Endothelial cell of umbilical vein (primary cell): Measurements from ENCODE around the gene JAGN1. TPM values are rescaled to one million over a fixed set of nuclear protein-coding genes. Genes with fewer than 3 reads are reported as not detected.
A peak's percentile ranks its signal among the peaks of the same experiment; 100 is the strongest.

Experiments used
- BruUV-seq: library from RNA; stranded (reverse); fragments of 400-500 nt; replicated peaks from 2 replicates; lab custom pipeline; 2021; lab: Mats Ljungman, UMichigan
- CTCF ChIA-PET: fragments of 300-600, 350-600 bp; sonication (Branson Sonifier 250); formaldehyde crosslinking; loops from one replicate; lab custom pipeline; 2021; ENCODE audit warnings: antibody characterized with exemption, inconsistent platforms; lab: Charles Lee
- POLR2A ChIA-PET: fragments of 300-600, 350-600 bp; sonication (Branson Sonifier 250); formaldehyde crosslinking; loops from one replicate; lab custom pipeline; 2021; ENCODE audit warnings: antibody characterized with exemption, inconsistent platforms; lab: Charles Lee
- DNase-seq: peaks from one replicate; pipeline ENCODE4 v3.0.0-alpha.2; 2011; ENCODE audit warnings: low read depth, low spot score
- FAIRE-seq: peaks from 2 replicates; lab custom pipeline; 2011; peaks lifted over from hg19 to GRCh38; lab: Jason Lieb, UNC
- H2AFZ ChIP-seq: 2 replicates; pipeline ENCODE4 v1.6.0; 2012; ENCODE audit warnings: low read depth, low read length, control low read depth, inconsistent platforms
- H3K27ac ChIP-seq: 2 replicates; pipeline ENCODE4 v1.5.1; 2011; ENCODE audit warnings: low read depth, mild to moderate bottlenecking, control low read depth, low read length, moderate library complexity; ENCODE audit not compliant: insufficient read depth
- H3K27me3 ChIP-seq, 2 experiments: 2 replicates each; pipeline versions ENCODE4 v1.6.0 to v1.6.1; 2011; ENCODE audit warnings: low read length in 2 of 2, mixed read lengths in 1 of 2; ENCODE audit not compliant: control insufficient read depth in 2 of 2, insufficient read depth in 2 of 2
- H3K36me3 ChIP-seq, 2 experiments: 2 replicates in 1 of 2; 3 replicates in 1 of 2; pipeline ENCODE4 v1.5.1; 2011; ENCODE audit warnings: low read length in 2 of 2, mild to moderate bottlenecking in 1 of 2, moderate library complexity in 1 of 2; ENCODE audit not compliant: control insufficient read depth in 2 of 2, insufficient read depth in 2 of 2; ENCODE audit errors: extremely low read depth in 1 of 2
- H3K4me1 ChIP-seq: 3 replicates; pipeline ENCODE4 v1.5.1; 2011; ENCODE audit warnings: mild to moderate bottlenecking, low read length; ENCODE audit not compliant: control insufficient read depth, insufficient read depth; ENCODE audit errors: extremely low read depth
- H3K4me2 ChIP-seq: 2 replicates; pipeline ENCODE4 v1.6.1; 2011; ENCODE audit warnings: low read length, control low read depth, mixed read lengths; ENCODE audit not compliant: insufficient read depth
- H3K4me3 ChIP-seq, 3 experiments: fragments of 200-600 bp in 1 of 3; sonication (generic), shearing (Covaris generic) in 1 of 3; replicated peaks in 1 of 3; 2 replicates each; pipeline ENCODE4 v1.5.1; 2011 to 2016; ENCODE audit warnings: control low read depth in 3 of 3, low read length in 3 of 3, mild to moderate bottlenecking in 2 of 3, inconsistent platforms in 1 of 3, low read depth in 1 of 3, moderate library complexity in 1 of 3; ENCODE audit not compliant: insufficient read depth in 1 of 3
- H3K79me2 ChIP-seq: 2 replicates; pipeline ENCODE4 v1.6.0; 2012; ENCODE audit warnings: low read length, inconsistent platforms; ENCODE audit not compliant: control insufficient read depth, insufficient read depth
- H3K9ac ChIP-seq: replicated peaks from 2 replicates; pipeline ENCODE3; 2011; ENCODE audit warnings: low read length, control low read depth; ENCODE audit not compliant: insufficient read depth; ENCODE audit errors: extremely low read depth
- H3K9me1 ChIP-seq: replicated peaks from 3 replicates; pipeline ENCODE4 v1.6.0; 2011; ENCODE audit warnings: mild to moderate bottlenecking, low read length; ENCODE audit not compliant: control insufficient read depth, insufficient read depth; ENCODE audit errors: extremely low read depth
- H3K9me3 ChIP-seq: replicated peaks from 2 replicates; pipeline ENCODE4 v1.5.1; 2012; ENCODE audit warnings: low read length, inconsistent platforms; ENCODE audit not compliant: control insufficient read depth, insufficient read depth
- H4K20me1 ChIP-seq: replicated peaks from 2 replicates; pipeline ENCODE3; 2011; ENCODE audit warnings: mild to moderate bottlenecking, low read length; ENCODE audit not compliant: control insufficient read depth, insufficient read depth; ENCODE audit errors: extremely low read depth
- EZH2 ChIP-seq: IDR thresholded peaks from 2 replicates; pipeline ENCODE4 v1.6.1; 2012; ENCODE audit warnings: borderline replicate concordance, low read depth, mild to moderate bottlenecking, moderate library complexity, low read length, inconsistent platforms; ENCODE audit not compliant: severe bottlenecking
- FOS ChIP-seq: IDR thresholded peaks from 2 replicates; pipeline ENCODE4 v1.6.1; 2011; ENCODE audit warnings: mild to moderate bottlenecking, low read length, moderate library complexity, borderline replicate concordance; ENCODE audit not compliant: insufficient read depth
- GATA2 ChIP-seq: IDR thresholded peaks from 2 replicates; pipeline ENCODE4 v1.7.0; 2011; ENCODE audit warnings: low read depth, mild to moderate bottlenecking, moderate library complexity, mixed read lengths, low read length; ENCODE audit not compliant: insufficient read length, insufficient read depth
- JUN ChIP-seq: IDR thresholded peaks from 2 replicates; pipeline ENCODE4 v1.6.1; 2011; ENCODE audit warnings: borderline replicate concordance, low read depth; ENCODE audit not compliant: insufficient read length, insufficient read depth
- MYC ChIP-seq: IDR thresholded peaks from one replicate; pipeline ENCODE4 v1.6.1; 2011; ENCODE audit warnings: mild to moderate bottlenecking, low read depth, low read length
- POLR2A ChIP-seq: IDR thresholded peaks from 2 replicates; pipeline ENCODE4 v1.6.1; 2012; ENCODE audit warnings: low read depth, mild to moderate bottlenecking, control low read depth, low read length
- POLR2AphosphoS5 ChIP-seq: IDR thresholded peaks from 2 replicates; pipeline ENCODE4 v1.6.1; 2012; ENCODE audit warnings: low read depth, mild to moderate bottlenecking, control low read depth, low read length, moderate library complexity; ENCODE audit not compliant: insufficient read depth
- dilution Hi-C: fragments of 300-500 bp; cut with MboI; formaldehyde crosslinking; loops from one replicate; pipeline ENCODE4 v1.15.0; 2019; ENCODE audit warnings: low sequenced_read_pairs; ENCODE audit not compliant: extremely low pct_ligation_motif_present
- intact Hi-C: fragments of 100-400 bp; cut with micrococcal nuclease; formaldehyde crosslinking; loops from one replicate; pipeline ENCODE4 v1.10.0; 2022
- polyA plus RNA-seq, 4 experiments: library from polyadenylated mRNA; depleted of rRNA in 3 of 4; stranded (reverse) in 3 of 4; unstranded in 1 of 4; fragments of >200 nt; gene quantifications; 2 replicates each; pipeline versions ENCODE4 v1.2.1 to v1.2.3, GENCODE V29; 2011 to 2012; ENCODE audit warnings: missing spikeins in 1 of 4
- total RNA-seq: library from RNA; stranded (reverse); gene quantifications from 2 replicates; pipeline ENCODE4 v1.2.3, GENCODE V29; 2021
- TF ChIP-seq, protein P1 (sequence below), 2 donors: IDR thresholded peaks; 1 replicate in 1 of 2; 2 replicates in 1 of 2; pipeline ENCODE4 v1.5.1; 2011; ENCODE audit warnings: low read length in 2 of 2, mild to moderate bottlenecking in 2 of 2, moderate library complexity in 2 of 2, control low read depth in 1 of 2, inconsistent platforms in 1 of 2, low read depth in 1 of 2; ENCODE audit not compliant: insufficient read depth in 1 of 2; ENCODE audit errors: extremely low read depth in 1 of 2
- TF ChIP-seq, protein P2 (sequence below): IDR thresholded peaks from 2 replicates; pipeline ENCODE4 v1.6.1; 2011; ENCODE audit not compliant: insufficient read depth, insufficient read length

Gene JAGN1
- total and polyA plus RNA-seq, 2 donors (not counting 3 experiments of a cell fraction or from before 2014, with no cell fraction given): 29.6 to 46.5 TPM

DNA sequence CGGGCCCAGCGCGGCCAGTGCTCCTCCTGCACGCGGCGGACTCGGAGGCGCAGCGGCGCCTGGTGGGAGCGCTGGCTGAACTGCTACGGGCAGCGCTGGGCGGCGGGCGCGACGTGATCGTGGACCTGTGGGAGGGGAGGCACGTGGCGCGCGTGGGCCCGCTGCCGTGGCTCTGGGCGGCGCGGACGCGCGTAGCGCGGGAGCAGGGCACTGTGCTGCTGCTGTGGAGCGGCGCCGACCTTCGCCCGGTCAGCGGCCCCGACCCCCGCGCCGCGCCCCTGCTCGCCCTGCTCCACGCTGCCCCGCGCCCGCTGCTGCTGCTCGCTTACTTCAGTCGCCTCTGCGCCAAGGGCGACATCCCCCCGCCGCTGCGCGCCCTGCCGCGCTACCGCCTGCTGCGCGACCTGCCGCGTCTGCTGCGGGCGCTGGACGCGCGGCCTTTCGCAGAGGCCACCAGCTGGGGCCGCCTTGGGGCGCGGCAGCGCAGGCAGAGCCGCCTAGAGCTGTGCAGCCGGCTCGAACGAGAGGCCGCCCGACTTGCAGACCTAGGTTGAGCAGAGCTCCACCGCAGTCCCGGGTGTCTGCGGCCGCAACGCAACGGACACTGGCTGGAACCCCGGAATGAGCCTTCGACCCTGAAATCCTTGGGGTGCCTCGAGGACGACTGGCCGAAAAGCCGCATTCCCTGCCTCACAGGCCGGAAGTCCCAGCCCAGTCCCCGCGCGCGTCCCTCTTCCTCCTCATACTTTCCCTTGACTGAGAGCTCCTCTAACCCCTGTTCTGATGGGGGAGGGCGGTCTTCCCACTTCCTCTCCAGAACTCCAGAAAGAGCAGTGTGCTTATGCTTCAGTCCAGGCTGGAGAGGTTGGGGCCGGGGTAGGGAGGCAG is 25.1 kb downstream of the JAGN1 start:
- BruUV-seq: no TSS peak
- Histone ChIP-seq H3K4me3 (peak overlapping the region in 2 of 3 experiments; percentile 29 to 39), H3K9me3 (no peaks in the 10 kb centered on the region), H4K20me1 (no peaks in the 10 kb centered on the region), H3K4me2 (peak overlapping the region; percentile 63), H3K27ac (no peak overlapping the region), H2AFZ (peak overlapping the region; percentile 80), H3K9ac (peak overlapping the region; percentile 8), H3K79me2 (no peaks in the 10 kb centered on the region), H3K4me1 (peaks cover 13% of the 10 kb centered on the region), H3K27me3 (no peaks in the 10 kb centered on the region), H3K9me1 (no peaks in the 10 kb centered on the region), H3K36me3 (no peaks in the 10 kb centered on the region)
- intact Hi-C loops: loop anchor here (1.0 to 2.0 kb wide), 6 partner anchors 13 to 123 kb away; partner anchors contain the start of genes ARPC4, IL17RE, JAGN1 and RPUSD3
- peak; percentile 73 for FAIRE-seq
- peak; percentile 50 for DNase-seq
- ChIA-PET CTCF (interaction anchor here (0.7 to 2.8 kb wide), 13 partner anchors 11 to 428 kb away, joined by 3 to 11 read pairs (median 4); partner anchors contain the start of genes CRELD1 and JAGN1), POLR2A (interaction anchor here (0.7 to 1.2 kb wide), 2 partner anchors 18 to 31 kb away, joined by 3 to 5 read pairs; partner anchors contain the start of gene CRELD1)
- TF ChIP-seq MYC (no peak), GATA2 (no peak), POLR2A (peak; percentile 29), FOS (no peak), JUN (no peak), POLR2AphosphoS5 (peak; percentile 18), EZH2 (no peak)
- TF ChIP-seq, protein P1, sequence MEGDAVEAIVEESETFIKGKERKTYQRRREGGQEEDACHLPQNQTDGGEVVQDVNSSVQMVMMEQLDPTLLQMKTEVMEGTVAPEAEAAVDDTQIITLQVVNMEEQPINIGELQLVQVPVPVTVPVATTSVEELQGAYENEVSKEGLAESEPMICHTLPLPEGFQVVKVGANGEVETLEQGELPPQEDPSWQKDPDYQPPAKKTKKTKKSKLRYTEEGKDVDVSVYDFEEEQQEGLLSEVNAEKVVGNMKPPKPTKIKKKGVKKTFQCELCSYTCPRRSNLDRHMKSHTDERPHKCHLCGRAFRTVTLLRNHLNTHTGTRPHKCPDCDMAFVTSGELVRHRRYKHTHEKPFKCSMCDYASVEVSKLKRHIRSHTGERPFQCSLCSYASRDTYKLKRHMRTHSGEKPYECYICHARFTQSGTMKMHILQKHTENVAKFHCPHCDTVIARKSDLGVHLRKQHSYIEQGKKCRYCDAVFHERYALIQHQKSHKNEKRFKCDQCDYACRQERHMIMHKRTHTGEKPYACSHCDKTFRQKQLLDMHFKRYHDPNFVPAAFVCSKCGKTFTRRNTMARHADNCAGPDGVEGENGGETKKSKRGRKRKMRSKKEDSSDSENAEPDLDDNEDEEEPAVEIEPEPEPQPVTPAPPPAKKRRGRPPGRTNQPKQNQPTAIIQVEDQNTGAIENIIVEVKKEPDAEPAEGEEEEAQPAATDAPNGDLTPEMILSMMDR (IDR thresholded peaks at IDR 0.05; ENCODE audit: extremely low read depth in 1 of 2, insufficient read depth in 1 of 2, low read depth in 1 of 2, low read length in 2 of 2): peak; percentile 32 to 57
- TF ChIP-seq, protein P2, sequence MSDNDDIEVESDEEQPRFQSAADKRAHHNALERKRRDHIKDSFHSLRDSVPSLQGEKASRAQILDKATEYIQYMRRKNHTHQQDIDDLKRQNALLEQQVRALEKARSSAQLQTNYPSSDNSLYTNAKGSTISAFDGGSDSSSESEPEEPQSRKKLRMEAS: no peak
- dilution Hi-C loops: no loop called here
